ENCODE results near the gene MYL7. TPM values are rescaled to one million over a fixed set of nuclear protein-coding genes. Genes with fewer than 3 reads are reported as not detected.
"Not testable (repeated sequence)": the region's sequence is repeated elsewhere in the genome, so short reads cannot be mapped to it uniquely, and the experiment has no call there.

The MYL7 gene
- total and polyA plus RNA-seq, 8 donors: 0.82 to 5.5 (median 1.2) TPM; not detected in 2

DNA sequence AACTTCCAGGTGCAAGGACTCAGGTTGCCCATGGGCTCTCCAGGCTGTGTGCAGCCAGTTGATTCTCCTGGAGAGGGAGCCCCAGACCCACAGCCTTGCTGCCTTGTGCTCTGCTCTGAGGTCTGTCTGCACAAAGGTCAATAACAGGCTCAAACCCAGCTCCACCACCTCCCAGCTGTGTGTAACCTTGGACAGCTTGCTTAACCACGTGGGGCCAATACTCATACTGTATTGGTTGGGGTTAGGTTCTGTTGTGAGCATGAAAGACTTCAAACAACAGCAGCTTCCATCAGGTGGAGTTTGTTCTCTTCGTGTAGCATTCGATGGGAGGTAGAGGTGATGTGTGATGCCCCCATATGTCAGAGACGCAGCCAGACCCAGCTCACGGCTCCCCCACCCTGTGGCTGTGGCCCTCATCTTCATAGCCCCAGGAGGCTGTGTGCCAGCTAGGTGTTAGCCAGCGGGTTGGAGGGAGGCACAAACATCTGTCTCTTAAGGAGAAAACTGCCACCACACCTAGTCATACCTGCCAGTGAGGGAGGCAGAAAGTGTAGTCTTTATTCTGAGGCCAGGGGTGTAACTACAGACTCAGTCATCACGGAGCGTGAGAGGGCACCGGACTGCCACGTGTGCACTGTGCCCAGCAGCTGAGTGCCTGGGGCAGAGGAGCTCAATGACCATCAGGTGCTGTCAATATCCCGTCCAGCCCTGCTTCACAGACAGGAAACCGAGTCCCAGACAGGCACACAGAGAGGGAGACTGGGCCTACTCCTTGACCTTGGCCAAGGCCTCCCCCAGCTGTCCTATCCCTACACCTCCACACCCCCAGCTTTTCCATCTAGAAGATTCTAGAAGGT is 9.7 kb downstream of the MYL7 start:
- no peak for ATAC-seq
- no peak overlapping the region for H3K27ac ChIP-seq
- TF ChIP-seq, protein P1, sequence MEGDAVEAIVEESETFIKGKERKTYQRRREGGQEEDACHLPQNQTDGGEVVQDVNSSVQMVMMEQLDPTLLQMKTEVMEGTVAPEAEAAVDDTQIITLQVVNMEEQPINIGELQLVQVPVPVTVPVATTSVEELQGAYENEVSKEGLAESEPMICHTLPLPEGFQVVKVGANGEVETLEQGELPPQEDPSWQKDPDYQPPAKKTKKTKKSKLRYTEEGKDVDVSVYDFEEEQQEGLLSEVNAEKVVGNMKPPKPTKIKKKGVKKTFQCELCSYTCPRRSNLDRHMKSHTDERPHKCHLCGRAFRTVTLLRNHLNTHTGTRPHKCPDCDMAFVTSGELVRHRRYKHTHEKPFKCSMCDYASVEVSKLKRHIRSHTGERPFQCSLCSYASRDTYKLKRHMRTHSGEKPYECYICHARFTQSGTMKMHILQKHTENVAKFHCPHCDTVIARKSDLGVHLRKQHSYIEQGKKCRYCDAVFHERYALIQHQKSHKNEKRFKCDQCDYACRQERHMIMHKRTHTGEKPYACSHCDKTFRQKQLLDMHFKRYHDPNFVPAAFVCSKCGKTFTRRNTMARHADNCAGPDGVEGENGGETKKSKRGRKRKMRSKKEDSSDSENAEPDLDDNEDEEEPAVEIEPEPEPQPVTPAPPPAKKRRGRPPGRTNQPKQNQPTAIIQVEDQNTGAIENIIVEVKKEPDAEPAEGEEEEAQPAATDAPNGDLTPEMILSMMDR (IDR thresholded peaks at IDR 0.05): no peak

DNA sequence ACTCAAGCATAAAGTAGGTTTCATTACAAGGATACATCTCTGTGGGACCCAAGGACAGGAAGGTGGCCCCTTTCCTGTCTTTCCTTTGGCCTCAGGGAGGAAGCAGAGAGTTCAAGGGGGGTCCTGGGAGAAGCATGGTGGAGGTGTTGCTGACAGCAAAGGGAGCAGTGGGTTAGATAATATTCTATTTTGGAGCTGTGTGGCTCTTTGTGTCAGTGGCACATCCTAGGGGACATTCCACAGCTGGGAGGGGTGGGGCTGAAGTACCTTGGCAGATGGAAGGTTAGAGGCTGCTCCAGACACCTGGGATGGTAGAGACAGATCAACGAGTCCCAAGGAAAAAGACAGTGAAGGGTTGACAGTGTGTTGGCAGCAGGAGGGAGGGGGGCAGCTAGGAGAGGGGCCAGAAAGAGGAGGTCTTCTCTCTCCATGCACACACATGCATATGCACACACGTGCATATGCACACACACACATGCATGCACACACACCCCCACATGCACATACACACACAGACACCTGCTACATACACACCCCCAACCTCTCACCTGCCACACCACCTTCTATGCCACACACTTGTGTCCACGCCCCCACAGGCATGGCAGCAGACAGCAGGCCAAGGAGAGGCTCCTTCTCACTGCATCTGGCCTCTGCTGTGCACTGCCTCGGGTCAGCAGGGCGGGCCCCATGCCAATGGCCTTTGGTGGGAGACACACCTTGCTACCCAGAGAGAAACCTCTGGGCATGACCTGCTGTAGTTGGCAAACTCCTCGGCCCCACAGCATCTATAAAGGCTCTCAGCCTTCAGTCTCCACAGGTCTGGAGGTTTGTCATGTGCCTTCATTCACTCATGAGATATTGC is 12.2 kb downstream of the MYL7 start:
- Histone ChIP-seq H3K36me3 (no peaks in the 10 kb centered on the region), H3K9me3 (no peaks in the 10 kb centered on the region), H3K27ac (no peak overlapping the region), H3K27me3 (no peaks in the 10 kb centered on the region), H3K4me3 (no peak overlapping the region), H3K4me1 (peaks cover 0 to 8% of the 10 kb centered on the region in 2 donors)
- no peak for ATAC-seq
- TF ChIP-seq, protein P1 (IDR thresholded peaks at IDR 0.05): no peak
- DNase-seq: peak in 1 of 4 donors; percentile 27
- intact Hi-C loops (cut with DNase I): no loop called here

More for the DNA sequence above, 9.7 kb downstream of the MYL7 start:
- Histone ChIP-seq H3K9me3 (no peaks in the 10 kb centered on the region), H3K4me3 (no peak overlapping the region), H3K4me1 (no peaks in the 10 kb centered on the region), H3K36me3 (no peaks in the 10 kb centered on the region), H3K27me3 (no peaks in the 10 kb centered on the region)
- DNase-seq: peak in 1 of 4 donors; percentile 41
- intact Hi-C loops (cut with DNase I): no loop called here

DNA sequence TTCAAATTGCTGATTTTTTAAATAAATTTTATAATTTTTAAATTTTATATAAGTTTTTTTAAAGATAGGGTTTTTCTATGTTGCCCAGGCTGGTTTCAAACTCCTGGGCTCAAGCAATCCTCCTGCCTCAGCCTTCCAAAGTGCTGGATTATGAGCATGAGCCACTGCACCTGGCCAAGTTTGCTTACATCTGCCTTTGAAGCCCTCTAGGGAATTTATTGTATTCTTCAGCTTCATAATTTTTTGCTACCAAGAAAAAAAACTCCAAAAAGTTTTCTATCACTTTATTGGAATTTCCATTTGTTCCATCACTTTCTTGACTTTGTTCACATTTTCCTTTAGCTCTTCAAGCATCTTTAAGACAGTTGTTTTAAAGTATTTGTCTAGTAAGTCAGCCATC is 14.0 kb downstream of the MYL7 start:
- Histone ChIP-seq H3K4me1 (peaks cover 7 to 20% of the 10 kb centered on the region in 2 donors), H3K27me3 (no peaks in the 10 kb centered on the region), H3K27ac (no peak overlapping the region), H3K9me3 (no peaks in the 10 kb centered on the region), H3K36me3 (no peaks in the 10 kb centered on the region), H3K4me3 (no peak overlapping the region)
- TF ChIP-seq, protein P1 (IDR thresholded peaks at IDR 0.05): no peak
- DNase-seq: peak in 1 of 4 donors; percentile 4
- intact Hi-C loops (cut with DNase I): no loop called here
- no peak for ATAC-seq

DNA sequence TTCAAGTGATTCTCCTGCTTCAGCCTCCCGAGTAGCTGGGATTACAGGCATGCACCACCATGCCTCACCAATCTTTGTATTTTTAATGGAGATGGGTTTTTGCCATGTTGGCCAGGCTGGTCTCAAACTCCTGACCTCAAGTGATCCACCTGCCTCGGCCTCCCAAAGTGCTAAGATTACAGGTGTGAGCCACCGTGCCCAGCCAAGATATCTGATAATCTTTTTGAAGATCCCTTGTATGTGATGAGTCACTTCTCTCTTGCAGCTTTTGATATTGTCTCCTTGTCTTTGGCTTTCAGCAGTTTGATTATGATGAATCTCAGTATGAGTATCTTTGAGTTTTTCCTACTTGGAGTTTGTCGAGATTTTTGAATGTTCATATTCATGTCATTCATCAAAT is 14.6 kb downstream of the MYL7 start:
- H3K27ac ChIP-seq; H3K4me3 ChIP-seq; H3K36me3 ChIP-seq; DNase-seq; ATAC-seq; H3K27me3 ChIP-seq; H3K9me3 ChIP-seq; intact Hi-C loops (cut with DNase I): not testable (repeated sequence)
- H3K4me1 ChIP-seq: peaks cover 9 to 26% of the 10 kb centered on the region in 2 donors

DNA sequence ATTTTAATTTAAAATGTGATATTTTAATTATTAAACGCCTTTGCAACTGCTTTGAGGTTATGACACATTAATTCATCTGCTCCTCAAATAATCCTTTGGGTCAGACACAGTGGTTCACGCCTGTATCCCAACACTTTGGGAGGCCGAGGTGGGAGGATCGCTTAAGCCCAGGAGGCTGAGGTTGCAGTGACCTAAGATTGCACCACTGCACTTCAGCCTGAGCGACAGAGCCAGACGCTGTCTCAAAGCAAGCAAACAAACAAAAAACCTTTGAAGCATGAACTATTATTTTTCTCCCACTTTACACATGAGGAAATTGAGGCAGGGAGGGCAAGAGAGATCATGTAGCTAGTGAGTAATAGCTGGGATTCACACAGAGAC is 16.3 kb downstream of the MYL7 start:
- Histone ChIP-seq H3K4me1 (peaks cover 9 to 32% of the 10 kb centered on the region in 2 donors), H3K27me3 (no peaks in the 10 kb centered on the region), H3K27ac (no peak overlapping the region), H3K4me3 (no peak overlapping the region), H3K9me3 (no peaks in the 10 kb centered on the region), H3K36me3 (peaks cover 0 to 12% of the 10 kb centered on the region in 2 donors)
- intact Hi-C loops (cut with DNase I): no loop called here
- ATAC-seq: no peak
- peak in 1 of 4 donors; percentile 19 for DNase-seq
- TF ChIP-seq, protein P1 (IDR thresholded peaks at IDR 0.05): no peak
